IMR-90 (cell line): ENCODE data around the gene GPAT3. TPM values are rescaled to one million over a fixed set of nuclear protein-coding genes. Genes with fewer than 3 reads are reported as not detected.

ENCODE experiments used
- ATAC-seq: fragments of 200-7000 bp; cut with Tn5 transposase; 2 replicates; pipeline ENCODE4 v1.9.1; 2020; ENCODE audit warnings: low read depth, mild to moderate bottlenecking, moderate library complexity
- BruUV-seq: library from RNA; stranded (reverse); fragments of 400-500 nt; replicated peaks from 2 replicates; lab custom pipeline; 2021; lab: Mats Ljungman, UMichigan
- CTCF ChIA-PET: fragments of 300-600 bp; formaldehyde crosslinking; extraction: SDS; loops from one replicate; lab custom pipeline; 2021; ENCODE audit warnings: antibody characterized with exemption; lab: Yijun Ruan, JAX
- POLR2A ChIA-PET: fragments of 300-600 bp; sonication (Branson Sonifier 250); formaldehyde crosslinking; loops from one replicate; lab custom pipeline; 2022; ENCODE audit warnings: antibody characterized with exemption; ENCODE audit not compliant: unreplicated experiment; lab: Charles Lee
- DNase-seq: peaks from one replicate; pipeline ENCODE4 v3.0.0; 2013
- H2AFZ ChIP-seq: replicated peaks from 2 replicates; pipeline ENCODE3; 2013; ENCODE audit warnings: low read length, mild to moderate bottlenecking; ENCODE audit not compliant: poor library complexity
- H2AK5ac ChIP-seq: 2 replicates; pipeline ENCODE4 v1.6.1; 2013; ENCODE audit warnings: low read depth, low read length, inconsistent platforms
- H2AK9ac ChIP-seq: replicated peaks from 2 replicates; pipeline ENCODE3; 2013; ENCODE audit warnings: mild to moderate bottlenecking, low read depth, low read length, moderate library complexity; ENCODE audit not compliant: poor library complexity
- H2BK120ac ChIP-seq: 2 replicates; pipeline ENCODE4 v1.6.1; 2013; ENCODE audit warnings: low read depth, low read length, inconsistent platforms
- H2BK15ac ChIP-seq: 3 replicates; pipeline ENCODE4 v1.6.1; 2013; ENCODE audit warnings: low read depth, low read length, inconsistent platforms
- H2BK20ac ChIP-seq: 2 replicates; pipeline ENCODE4 v1.6.1; 2013; ENCODE audit warnings: low read depth, mild to moderate bottlenecking, inconsistent platforms, low read length, moderate library complexity
- H2BK5ac ChIP-seq: 2 replicates; pipeline ENCODE4 v1.6.1; 2013; ENCODE audit warnings: mild to moderate bottlenecking, low read depth, low read length, inconsistent platforms; ENCODE audit not compliant: poor library complexity, severe bottlenecking
- H3K14ac ChIP-seq: replicated peaks from 2 replicates; pipeline ENCODE4 v1.6.1; 2013; ENCODE audit warnings: low read depth, low read length, inconsistent platforms
- H3K18ac ChIP-seq: 2 replicates; pipeline ENCODE4 v1.6.1; 2013; ENCODE audit warnings: low read depth, low read length, control low read depth
- H3K23ac ChIP-seq: 2 replicates; pipeline ENCODE4 v1.6.1; 2013; ENCODE audit warnings: low read depth, low read length, inconsistent platforms
- H3K27ac ChIP-seq: 2 replicates; pipeline ENCODE4 v1.5.1; 2013; ENCODE audit warnings: mild to moderate bottlenecking, control low read depth, low read length; ENCODE audit not compliant: insufficient read depth
- H3K27me3 ChIP-seq: 2 replicates; pipeline ENCODE4 v1.6.1; 2013; ENCODE audit warnings: low read length; ENCODE audit not compliant: control insufficient read depth, insufficient read depth
- H3K36me3 ChIP-seq: 2 replicates; pipeline ENCODE4 v1.6.1; 2013; ENCODE audit warnings: low read length, mixed read lengths; ENCODE audit not compliant: control insufficient read depth, insufficient read depth
- H3K4ac ChIP-seq: 2 replicates; pipeline ENCODE4 v1.6.1; 2013; ENCODE audit warnings: low read depth, low read length, inconsistent platforms
- H3K4me1 ChIP-seq: 2 replicates; pipeline ENCODE4 v1.6.1; 2013; ENCODE audit warnings: low read length, mixed read lengths; ENCODE audit not compliant: control insufficient read depth, insufficient read depth
- H3K4me2 ChIP-seq: 2 replicates; pipeline ENCODE4 v1.6.1; 2013; ENCODE audit warnings: low read depth, mild to moderate bottlenecking, control low read depth, low read length, moderate library complexity
- H3K4me3 ChIP-seq: 2 replicates; pipeline ENCODE4 v1.5.1; 2013; ENCODE audit warnings: low read depth, mild to moderate bottlenecking, control low read depth, low read length, moderate library complexity; ENCODE audit not compliant: insufficient read depth
- H3K56ac ChIP-seq: 2 replicates; pipeline ENCODE4 v1.6.1; 2013; ENCODE audit warnings: low read length, inconsistent platforms; ENCODE audit not compliant: insufficient read depth; ENCODE audit errors: extremely low read depth
- H3K79me1 ChIP-seq, 2 experiments: 2 replicates each; pipeline ENCODE4 v1.6.1; 2013; ENCODE audit warnings: low read length in 2 of 2, inconsistent platforms in 1 of 2, low read depth in 1 of 2
- H3K9ac ChIP-seq: 2 replicates; pipeline ENCODE4 v1.6.1; 2013; ENCODE audit warnings: low read depth, low read length, control low read depth
- H3K9me1 ChIP-seq: 2 replicates; pipeline ENCODE4 v1.6.1; 2013; ENCODE audit warnings: low read length, inconsistent platforms; ENCODE audit not compliant: insufficient read depth
- H3K9me3 ChIP-seq: 2 replicates; pipeline ENCODE4 v1.6.1; 2013; ENCODE audit warnings: low read length; ENCODE audit not compliant: control insufficient read depth, insufficient read depth
- H4K20me1 ChIP-seq: 2 replicates; pipeline ENCODE4 v1.6.1; 2013; ENCODE audit warnings: low read length, inconsistent platforms; ENCODE audit not compliant: insufficient read depth
- H4K5ac ChIP-seq: 2 replicates; pipeline ENCODE4 v1.6.1; 2013; ENCODE audit warnings: mild to moderate bottlenecking, low read depth, low read length, control low read depth
- H4K8ac ChIP-seq, 2 experiments: 2 replicates each; pipeline ENCODE4 v1.6.1; 2013; ENCODE audit warnings: low read depth in 2 of 2, low read length in 2 of 2, control low read depth in 1 of 2, inconsistent platforms in 1 of 2
- H4K91ac ChIP-seq: 2 replicates; pipeline ENCODE4 v1.6.1; 2013; ENCODE audit warnings: low read depth, low read length, inconsistent platforms; ENCODE audit not compliant: insufficient read depth
- CHD1 ChIP-seq: IDR thresholded peaks from 2 replicates; pipeline ENCODE4 v1.6.1; 2012; ENCODE audit warnings: low read depth, low read length, improper control_type of control experiment
- FOS ChIP-seq: fragments of 150-350 bp; IDR thresholded peaks from 2 replicates; pipeline ENCODE4 v1.6.1; 2016; ENCODE audit warnings: low read depth, low read length
- MAFK ChIP-seq: IDR thresholded peaks from 2 replicates; pipeline ENCODE4 v1.6.1; 2012; ENCODE audit warnings: low read depth, low read length, improper control_type of control experiment
- RAD21 ChIP-seq: IDR thresholded peaks from 2 replicates; pipeline ENCODE4 v1.6.1; 2012; ENCODE audit warnings: low read length, improper control_type of control experiment
- RFX5 ChIP-seq: IDR thresholded peaks from 2 replicates; pipeline ENCODE4 v1.8.0; 2012; ENCODE audit warnings: low read depth, mild to moderate bottlenecking, low read length, moderate library complexity
- SMC3 ChIP-seq: fragments of 150-350 bp; IDR thresholded peaks from 2 replicates; pipeline ENCODE4 v1.6.1; 2016; ENCODE audit warnings: low read depth, mild to moderate bottlenecking, antibody characterized with exemption, low read length, moderate library complexity
- WGBS, 2 experiments: methylation state at CpG; one replicate each; pipeline versions ENCODE4 v1.1.5 to v1.1.7; 2013; ENCODE audit warnings: missing lambda C conversion rate in 2 of 2; ENCODE audit not compliant: insufficient read length in 1 of 2; ENCODE audit errors: extremely low coverage in 2 of 2; 5-methylcytosine and 5-hydroxymethylcytosine counted together
- dilution Hi-C: fragments of 300-500 bp; cut with HindIII; formaldehyde crosslinking; loops from one replicate; pipeline ENCODE4 v1.14.3; 2018; ENCODE audit warnings: low sequenced_read_pairs; ENCODE audit not compliant: unreplicated experiment
- in situ Hi-C: fragments of 300-500 bp; cut with MboI; formaldehyde crosslinking; loops from 3 replicates; pipeline ENCODE4 v1.14.3; 2019; ENCODE audit warnings: low sequenced_read_pairs, inconsistent platforms, mixed read lengths
- intact Hi-C: fragments of 100-400 bp; cut with micrococcal nuclease; formaldehyde crosslinking; loops from 2 replicates; pipeline ENCODE4 v1.10.0; 2022
- polyA plus RNA-seq, 3 experiments: library from polyadenylated mRNA; depleted of rRNA; stranded (reverse); fragments of >200 nt; gene quantifications; 2 replicates each; pipeline ENCODE4 v1.2.3, GENCODE V29; 2012; ENCODE audit warnings: low replicate concordance in 1 of 3
- total RNA-seq: library from RNA; depleted of rRNA; stranded (reverse); fragments of >200 nt; gene quantifications from 2 replicates; pipeline ENCODE4 v1.2.3, GENCODE V29; 2012
- TF ChIP-seq, protein P1 (sequence below): conservative IDR thresholded peaks from 2 replicates; pipeline ENCODE4 v1.5.1; 2012; ENCODE audit warnings: mild to moderate bottlenecking, low read depth, low read length, improper control_type of control experiment
- TF ChIP-seq, protein P2 (sequence below): fragments of 150-350 bp; IDR thresholded peaks from 2 replicates; pipeline ENCODE4 v1.6.1; 2016; ENCODE audit warnings: low read depth, mild to moderate bottlenecking, low read length, moderate library complexity, borderline replicate concordance

Gene GPAT3
- total and polyA plus RNA-seq, 2 of the 4 experiments (the other 2 are of a cell fraction): 1.3 to 2.9 TPM

GRCh38 chr4:83574247-83574646, 38.3 kb downstream of the GPAT3 start:
- H3K9ac ChIP-seq: no peak overlapping the region
- H3K4me3 ChIP-seq: no peak overlapping the region
- no peak overlapping the region for H3K14ac ChIP-seq
- peaks cover 3% of the 10 kb centered on the region; the same call in 1 of the 2 replicates for H3K9me1 ChIP-seq
- H3K79me1 ChIP-seq: no peaks in the 10 kb centered on the region
- H2BK120ac ChIP-seq: no peak overlapping the region
- no peak overlapping the region for H3K27ac ChIP-seq
- no peak for DNase-seq
- no peaks in the 10 kb centered on the region for H3K27me3 ChIP-seq
- H3K23ac ChIP-seq: no peak overlapping the region
- in situ Hi-C loops: no loop called here
- TF ChIP-seq SMC3 (no peak), RAD21 (no peak), MAFK (no peak), FOS (no peak), CHD1 (no peak), RFX5 (no peak)
- TF ChIP-seq, protein P1, sequence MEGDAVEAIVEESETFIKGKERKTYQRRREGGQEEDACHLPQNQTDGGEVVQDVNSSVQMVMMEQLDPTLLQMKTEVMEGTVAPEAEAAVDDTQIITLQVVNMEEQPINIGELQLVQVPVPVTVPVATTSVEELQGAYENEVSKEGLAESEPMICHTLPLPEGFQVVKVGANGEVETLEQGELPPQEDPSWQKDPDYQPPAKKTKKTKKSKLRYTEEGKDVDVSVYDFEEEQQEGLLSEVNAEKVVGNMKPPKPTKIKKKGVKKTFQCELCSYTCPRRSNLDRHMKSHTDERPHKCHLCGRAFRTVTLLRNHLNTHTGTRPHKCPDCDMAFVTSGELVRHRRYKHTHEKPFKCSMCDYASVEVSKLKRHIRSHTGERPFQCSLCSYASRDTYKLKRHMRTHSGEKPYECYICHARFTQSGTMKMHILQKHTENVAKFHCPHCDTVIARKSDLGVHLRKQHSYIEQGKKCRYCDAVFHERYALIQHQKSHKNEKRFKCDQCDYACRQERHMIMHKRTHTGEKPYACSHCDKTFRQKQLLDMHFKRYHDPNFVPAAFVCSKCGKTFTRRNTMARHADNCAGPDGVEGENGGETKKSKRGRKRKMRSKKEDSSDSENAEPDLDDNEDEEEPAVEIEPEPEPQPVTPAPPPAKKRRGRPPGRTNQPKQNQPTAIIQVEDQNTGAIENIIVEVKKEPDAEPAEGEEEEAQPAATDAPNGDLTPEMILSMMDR: no peak
- TF ChIP-seq, protein P2, sequence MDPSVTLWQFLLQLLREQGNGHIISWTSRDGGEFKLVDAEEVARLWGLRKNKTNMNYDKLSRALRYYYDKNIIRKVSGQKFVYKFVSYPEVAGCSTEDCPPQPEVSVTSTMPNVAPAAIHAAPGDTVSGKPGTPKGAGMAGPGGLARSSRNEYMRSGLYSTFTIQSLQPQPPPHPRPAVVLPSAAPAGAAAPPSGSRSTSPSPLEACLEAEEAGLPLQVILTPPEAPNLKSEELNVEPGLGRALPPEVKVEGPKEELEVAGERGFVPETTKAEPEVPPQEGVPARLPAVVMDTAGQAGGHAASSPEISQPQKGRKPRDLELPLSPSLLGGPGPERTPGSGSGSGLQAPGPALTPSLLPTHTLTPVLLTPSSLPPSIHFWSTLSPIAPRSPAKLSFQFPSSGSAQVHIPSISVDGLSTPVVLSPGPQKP: no peak
- no peak overlapping the region for H4K91ac ChIP-seq
- H4K5ac ChIP-seq: no peak overlapping the region
- dilution Hi-C loops: no loop called here
- no TSS peak for BruUV-seq
- H3K4me2 ChIP-seq: no peak overlapping the region
- ChIA-PET POLR2A (interaction anchor here (0.6 kb wide), 1 partner anchor 25 kb away, joined by 8 read pairs; no protein-coding TSS in a partner anchor), CTCF (no interaction called here)
- WGBS, 2 experiments: no CpG with 5 or more reads among the region's 3 CpGs
- no peak overlapping the region for H3K18ac ChIP-seq
- no peak overlapping the region for H2AK5ac ChIP-seq
- H3K56ac ChIP-seq: no peak overlapping the region
- H2AK9ac ChIP-seq: no peak overlapping the region
- no peak for ATAC-seq
- no peaks in the 10 kb centered on the region for H3K9me3 ChIP-seq
- intact Hi-C loops: no loop called here
- H3K4ac ChIP-seq: no peak overlapping the region
- H3K36me3 ChIP-seq: no peaks in the 10 kb centered on the region
- no peak overlapping the region for H2BK15ac ChIP-seq
- no peak overlapping the region for H2BK5ac ChIP-seq
- no peak overlapping the region for H2BK20ac ChIP-seq
- no peaks in the 10 kb centered on the region for H3K4me1 ChIP-seq
- H2AFZ ChIP-seq: no peak overlapping the region
- no peaks in the 10 kb centered on the region for H4K20me1 ChIP-seq
- H4K8ac ChIP-seq: no peak overlapping the region
